HG02884 (cell line): Measurements from ENCODE around the gene LIMS2.

Experiments used
- ATAC-seq: cut with Tn5 transposase; IDR thresholded peaks from one replicate; pipeline ENCODE4 v1.9.1; 2021; ENCODE audit warnings: mild to moderate bottlenecking, moderate library complexity; ENCODE audit not compliant: unreplicated experiment

Gene LIMS2

GRCh38 chr2:127646487-127647241 is 28.7 kb downstream of the LIMS2 start:
- no peak for ATAC-seq

GRCh38 chr2:127645395-127646291 is 29.7 kb downstream of the LIMS2 start, which contains the start of gene GPR17:
GPR17 (plus strand) TSS chr2:127646153; CDS start chr2:127650736, 4,583 bp downstream.
- no peak for ATAC-seq

- no peak for ATAC-seq
These were observed 30.3 kb downstream of the LIMS2 start for GRCh38 chr2:127645026-127645394.

GRCh38 chr2:127644066-127645025 is 31.0 kb downstream of the LIMS2 start:
- ATAC-seq, result no peak

- no peak for ATAC-seq
These were observed 31.8 kb downstream of the LIMS2 start for GRCh38 chr2:127643439-127644065.

GRCh38 chr2:127642706-127643438 is 32.5 kb downstream of the LIMS2 start:
- ATAC-seq, result no peak

GRCh38 chr2:127641846-127642507 is 33.4 kb downstream of the LIMS2 start:
- ATAC-seq, result no peak

GRCh38 chr2:127641133-127641532 is 34.2 kb downstream of the LIMS2 start:
- no peak for ATAC-seq

- ATAC-seq, result peak; percentile 58
These were observed 35.0 kb downstream of the LIMS2 start for GRCh38 chr2:127640082-127641072.

GRCh38 chr2:127639111-127639474 is 36.2 kb downstream of the LIMS2 start:
- no peak for ATAC-seq

- no peak for ATAC-seq
These were observed 36.8 kb downstream of the LIMS2 start for GRCh38 chr2:127638361-127639110.

GRCh38 chr2:127637725-127638252 is 37.5 kb downstream of the LIMS2 start:
- ATAC-seq, result no peak

- no peak for ATAC-seq
These were observed 38.1 kb downstream of the LIMS2 start for GRCh38 chr2:127637236-127637630.

GRCh38 chr2:127636248-127637235 is 38.8 kb downstream of the LIMS2 start:
- ATAC-seq, result no peak

- no peak for ATAC-seq
These were observed 39.7 kb downstream of the LIMS2 start for GRCh38 chr2:127635380-127636237.
